CD14-positive monocyte (primary cell): ENCODE data around the gene DNAH9. TPM values are rescaled to one million over a fixed set of nuclear protein-coding genes. Genes with fewer than 3 reads are reported as not detected.

Experiments used
- DNase-seq, 3 donors: peaks; one replicate each; pipeline ENCODE4 v3.0.0-alpha.2; 2011 to 2022
- H2AFZ ChIP-seq: 2 replicates; pipeline ENCODE4 v1.6.0; 2012; ENCODE audit warnings: mild to moderate bottlenecking, low read depth, low read length, inconsistent platforms; ENCODE audit not compliant: insufficient read depth, poor library complexity, severe bottlenecking
- H3K27ac ChIP-seq, 2 donors: 1 replicate in 1 of 2; 2 replicates in 1 of 2; pipeline ENCODE4 v1.5.1; 2012 to 2013; ENCODE audit warnings: low read length in 2 of 2, control low read depth in 1 of 2, inconsistent platforms in 1 of 2, low read depth in 1 of 2, mild to moderate bottlenecking in 1 of 2
- H3K27me3 ChIP-seq, 2 donors: one replicate each; pipeline versions ENCODE4 v1.6.0 to v1.6.1; 2011 to 2013; ENCODE audit warnings: low read length in 2 of 2; ENCODE audit not compliant: control insufficient read depth in 2 of 2, insufficient read depth in 2 of 2
- H3K36me3 ChIP-seq, 2 donors: replicated peaks in 1 of 2; 1 replicate in 1 of 2; 2 replicates in 1 of 2; pipeline versions ENCODE4 v1.5.1 to v1.6.1; 2012 to 2013; ENCODE audit warnings: low read length in 2 of 2, control low read depth in 1 of 2, inconsistent platforms in 1 of 2, mild to moderate bottlenecking in 1 of 2; ENCODE audit not compliant: insufficient read depth in 2 of 2, control insufficient read depth in 1 of 2
- H3K4me1 ChIP-seq, 2 donors: 1 replicate in 1 of 2; 2 replicates in 1 of 2; pipeline versions ENCODE4 v1.5.1 to v1.6.1; 2012 to 2013; ENCODE audit warnings: low read length in 2 of 2, control low read depth in 1 of 2, inconsistent platforms in 1 of 2, mild to moderate bottlenecking in 1 of 2, moderate library complexity in 1 of 2; ENCODE audit not compliant: insufficient read depth in 2 of 2, control insufficient read depth in 1 of 2
- H3K4me2 ChIP-seq: replicated peaks from 2 replicates; pipeline ENCODE3; 2012; ENCODE audit warnings: low read length, moderate library complexity, mild to moderate bottlenecking; ENCODE audit not compliant: poor library complexity, severe bottlenecking; ENCODE audit errors: extremely low read depth
- H3K4me3 ChIP-seq, 3 experiments: fragments of 200-600 bp in 1 of 3; sonication (generic) in 1 of 3; replicated peaks in 1 of 3; 1 replicate in 2 of 3; 2 replicates in 1 of 3; pipeline ENCODE4 v1.5.1; 2011 to 2013; ENCODE audit warnings: low read length in 3 of 3, mild to moderate bottlenecking in 3 of 3, control low read depth in 2 of 3, low read depth in 2 of 3, inconsistent platforms in 1 of 3, moderate library complexity in 1 of 3
- H3K79me2 ChIP-seq: 2 replicates; pipeline ENCODE4 v1.6.0; 2012; ENCODE audit warnings: mild to moderate bottlenecking, control low read depth, inconsistent platforms, low read length, moderate library complexity; ENCODE audit not compliant: insufficient read depth
- H3K9ac ChIP-seq: 2 replicates; pipeline ENCODE4 v1.6.0; 2017; ENCODE audit warnings: low read length, mild to moderate bottlenecking; ENCODE audit not compliant: insufficient read depth, poor library complexity, severe bottlenecking
- H3K9me3 ChIP-seq, 2 donors: replicated peaks in 1 of 2; 1 replicate in 1 of 2; 2 replicates in 1 of 2; pipeline versions ENCODE4 v1.5.1 to v1.6.1; 2012 to 2013; ENCODE audit warnings: low read length in 2 of 2, control low read depth in 1 of 2; ENCODE audit not compliant: control insufficient read depth in 1 of 2, insufficient read depth in 1 of 2
- H4K20me1 ChIP-seq: 2 replicates; pipeline ENCODE4 v1.6.0; 2012; ENCODE audit warnings: mild to moderate bottlenecking, low read length, control low read depth, moderate library complexity; ENCODE audit not compliant: insufficient read depth
- H3K27ac Mint-ChIP-seq, 7 donors: one replicate each; pipeline ENCODE4 v1.8.0; 2020; ENCODE audit warnings: mild to moderate bottlenecking in 7 of 7, mixed read lengths in 7 of 7, moderate library complexity in 6 of 7, inconsistent platforms in 2 of 7
- H3K27me3 Mint-ChIP-seq, 3 donors: one replicate each; pipeline ENCODE4 v1.8.0; 2021 to 2022; ENCODE audit warnings: low read depth in 3 of 3, mild to moderate bottlenecking in 3 of 3, mixed read lengths in 3 of 3, moderate library complexity in 3 of 3, inconsistent platforms in 1 of 3
- H3K36me3 Mint-ChIP-seq, 2 donors: one replicate each; pipeline ENCODE4 v1.8.0; 2020; ENCODE audit warnings: mixed read lengths in 2 of 2, inconsistent platforms in 1 of 2, mild to moderate bottlenecking in 1 of 2
- H3K4me1 Mint-ChIP-seq: one replicate; pipeline ENCODE4 v1.8.0; 2020; ENCODE audit warnings: mild to moderate bottlenecking, mixed read lengths
- H3K4me3 Mint-ChIP-seq, 2 donors: one replicate each; pipeline ENCODE4 v1.8.0; 2020; ENCODE audit warnings: mild to moderate bottlenecking in 2 of 2, mixed read lengths in 2 of 2, moderate library complexity in 1 of 2
- H3K9me3 Mint-ChIP-seq, 7 donors: one replicate each; pipeline ENCODE4 v1.8.0; 2020 to 2022; ENCODE audit warnings: mixed read lengths in 7 of 7, mild to moderate bottlenecking in 6 of 7, moderate library complexity in 6 of 7, inconsistent platforms in 2 of 7
- CTCF ChIP-seq: fragments of 200-600 bp; IDR thresholded peaks from one replicate; pipeline ENCODE4 v1.8.0; 2022; ENCODE audit warnings: antibody characterized with exemption, mild to moderate bottlenecking
- WGBS: methylation state at CpG from one replicate; pipeline ENCODE4 v1.1.5; 2013; ENCODE audit warnings: missing lambda C conversion rate; ENCODE audit not compliant: insufficient coverage; 5-methylcytosine and 5-hydroxymethylcytosine counted together
- intact Hi-C, 2 donors: fragments of 100-400 bp; cut with micrococcal nuclease; formaldehyde crosslinking; loops; one replicate each; pipeline versions ENCODE4 v1.15.0 to v1.15.1; 2023
- polyA plus RNA-seq, 3 donors: library from polyadenylated mRNA; depleted of rRNA in 1 of 3; unstranded in 2 of 3; stranded (reverse) in 1 of 3; fragments of 300-500 nt in 2 of 3; fragments of >200 nt in 1 of 3; fragmentation: Illumina TruSeq in 2 of 3; gene quantifications; 1 replicate in 2 of 3; 2 replicates in 1 of 3; pipeline ENCODE4 v1.2.3, GENCODE V29; 2012 to 2021

Gene DNAH9
- polyA plus RNA-seq, 3 donors, result not detected

GRCh38 chr17:11797803-11798202 lies 199.5 kb downstream of the DNAH9 start:
- intact Hi-C loops, result no loop called here
- H2AFZ ChIP-seq, result no peak overlapping the region
- no peaks in the 10 kb centered on the region for H3K36me3 ChIP-seq
- no peak overlapping the region for H3K4me3 ChIP-seq
- DNase-seq, result no peak
- H4K20me1 ChIP-seq, result no peaks in the 10 kb centered on the region
- H3K27me3 ChIP-seq, result no peaks in the 10 kb centered on the region
- H3K36me3 Mint-ChIP-seq, result no peaks in the 10 kb centered on the region
- 84% methylated on average over 7 of the region's 8 CpGs for WGBS
- no peak for TF ChIP-seq CTCF
- H3K27ac ChIP-seq, result no peak overlapping the region
- no peaks in the 10 kb centered on the region for H3K4me1 Mint-ChIP-seq
- no peak overlapping the region for H3K4me2 ChIP-seq
- no peak overlapping the region for H3K4me3 Mint-ChIP-seq
- peaks cover 4 to 26% (median 17%) of the 10 kb centered on the region in 7 donors for H3K9me3 Mint-ChIP-seq
- no peaks in the 10 kb centered on the region for H3K4me1 ChIP-seq
- H3K9ac ChIP-seq, result no peak overlapping the region
- no peaks in the 10 kb centered on the region for H3K27me3 Mint-ChIP-seq
- peaks cover 36 to 42% of the 10 kb centered on the region in 2 donors for H3K9me3 ChIP-seq
- H3K79me2 ChIP-seq, result no peaks in the 10 kb centered on the region
- no peak overlapping the region for H3K27ac Mint-ChIP-seq

- Mint-ChIP-seq H3K4me3 (no peak overlapping the region), H3K9me3 (peaks cover 5 to 29% (median 22%) of the 10 kb centered on the region in 7 donors), H3K4me1 (no peaks in the 10 kb centered on the region), H3K27me3 (peaks cover 0 to 2% (median 0%) of the 10 kb centered on the region in 3 donors), H3K27ac (no peak overlapping the region), H3K36me3 (no peaks in the 10 kb centered on the region)
- no peaks in the 10 kb centered on the region for H4K20me1 ChIP-seq
- no CpG with 5 or more reads among the region's 9 CpGs for WGBS
- H2AFZ ChIP-seq, result no peak overlapping the region
- no peak for DNase-seq
- no peak overlapping the region for H3K4me2 ChIP-seq
- intact Hi-C loops, result loop anchor here in 1 of 2 donors (2.0 to 10.0 kb wide), 2 partner anchors 35 to 49 kb away; no protein-coding TSS in a partner anchor
- TF ChIP-seq CTCF, result no peak
- no peak overlapping the region for H3K4me3 ChIP-seq
- H3K27me3 ChIP-seq, result no peaks in the 10 kb centered on the region
- H3K79me2 ChIP-seq, result no peaks in the 10 kb centered on the region
- no peak overlapping the region for H3K9ac ChIP-seq
- H3K36me3 ChIP-seq, result no peaks in the 10 kb centered on the region
- no peaks in the 10 kb centered on the region for H3K4me1 ChIP-seq
- no peak overlapping the region for H3K27ac ChIP-seq
- peaks cover 21 to 40% of the 10 kb centered on the region in 2 donors for H3K9me3 ChIP-seq
These were observed 205.1 kb downstream of the DNAH9 start for GRCh38 chr17:11803231-11803969.
